Stimulated activated CD8-positive, alpha-beta memory T cell treated with anti-CD3 and anti-CD28 coated beads, Interleukin-15, amount 100 ng/mL, for 4 hours (primary cell): ENCODE results near the gene ZNFX1.
"Not testable (repeated sequence)": the region's sequence is repeated elsewhere in the genome, so short reads cannot be mapped to it uniquely, and the experiment has no call there.

Experiments used
- DNase-seq, 2 donors: peaks; one replicate each; pipeline ENCODE4 v3.0.0-alpha.2; 2020; ENCODE audit warnings: low read depth in 2 of 2

The ZNFX1 gene

DNA sequence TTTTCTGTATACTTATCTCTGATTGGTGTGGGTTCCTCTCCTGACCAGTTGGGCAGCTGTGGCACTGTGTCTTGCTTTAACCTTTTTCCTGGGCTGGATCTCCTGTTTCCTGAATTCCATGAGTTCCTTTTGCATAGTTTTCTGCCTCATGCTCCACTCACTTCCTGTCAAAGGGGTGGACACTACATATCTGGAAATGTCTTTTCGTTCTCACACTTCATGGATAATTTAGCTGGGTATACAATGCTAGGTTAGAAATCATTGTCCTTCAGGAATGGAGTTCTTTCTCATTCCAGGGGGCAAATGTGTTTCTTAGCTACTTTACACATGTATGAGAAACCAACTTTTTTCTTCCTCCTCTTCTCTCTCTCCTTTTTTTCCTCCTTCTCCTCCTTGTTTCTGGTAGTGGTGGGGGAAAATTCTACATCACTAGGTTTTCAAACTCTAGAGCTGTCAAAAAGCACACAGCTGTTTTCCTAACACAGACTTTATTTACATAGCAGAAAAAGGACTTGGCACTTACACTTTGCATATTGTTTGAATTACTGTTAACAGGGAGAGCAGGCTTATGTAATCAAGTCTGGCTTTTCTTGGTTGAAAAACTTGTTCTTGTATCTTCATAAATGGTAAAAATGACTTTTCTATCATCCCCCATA is 67.6 kb downstream of the ZNFX1 start:
- no peak for DNase-seq

GRCh38 chr20:49207076-49207475 is 70.8 kb downstream of the ZNFX1 start:
- no peak for DNase-seq

DNA sequence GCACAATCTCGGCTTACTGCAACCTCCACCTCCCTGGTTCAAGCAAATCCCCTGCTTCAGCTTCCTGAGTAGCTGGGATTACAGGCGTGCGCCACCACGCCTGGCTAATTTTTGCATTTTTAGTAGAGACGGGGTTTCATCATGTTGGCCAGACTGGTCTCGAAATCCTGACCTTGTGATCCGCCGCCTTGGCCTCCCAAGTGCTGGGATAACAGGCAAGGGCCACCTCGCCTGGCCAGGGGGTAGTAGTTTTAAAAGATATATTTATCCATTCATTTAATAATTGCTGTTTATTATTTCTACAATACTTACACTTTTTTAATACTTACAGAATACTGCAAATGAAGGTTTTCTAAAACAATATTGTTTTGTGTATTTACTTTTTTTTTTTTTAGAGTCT is 74.1 kb downstream of the ZNFX1 start:
- DNase-seq: no peak

GRCh38 chr20:49203011-49203410 is 74.8 kb downstream of the ZNFX1 start:
- no peak for DNase-seq

DNA sequence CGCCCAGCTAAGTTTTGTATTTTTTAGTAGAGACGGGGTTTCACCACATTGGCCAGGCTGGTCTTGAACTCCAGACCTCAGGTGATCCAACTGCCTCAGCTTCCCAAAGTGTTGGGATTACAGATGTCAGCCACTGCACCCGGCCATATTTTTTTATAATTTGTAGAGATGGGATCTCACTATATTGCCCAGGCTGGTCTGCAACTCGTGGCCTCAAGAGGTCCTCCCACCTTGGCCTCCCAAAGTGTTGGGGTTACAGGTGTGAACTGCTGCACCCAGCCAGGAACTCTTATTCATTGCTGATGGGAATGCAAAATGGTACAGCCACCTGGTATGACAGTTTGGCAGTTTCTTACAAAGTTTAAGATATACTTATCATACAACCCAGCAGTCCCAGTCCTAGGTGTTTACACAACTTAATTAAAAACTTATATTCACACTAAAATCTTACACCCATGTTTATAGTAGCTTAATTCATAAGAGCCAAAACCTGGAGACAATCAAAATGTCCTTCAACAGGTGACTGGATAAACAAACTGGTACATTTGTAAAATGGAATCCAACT is 78.0 kb downstream of the ZNFX1 start:
- DNase-seq: no peak

GRCh38 chr20:49192944-49193518 is 84.8 kb downstream of the ZNFX1 start:
- not testable (repeated sequence) for DNase-seq
